HG03354 (cell line): Measurements from ENCODE around the gene POU4F2.
"Not testable (repeated sequence)": the region's sequence is repeated elsewhere in the genome, so short reads cannot be mapped to it uniquely, and the experiment has no call there.

Experiments used
- ATAC-seq: cut with Tn5 transposase; IDR thresholded peaks from one replicate; pipeline ENCODE4 v1.9.1; 2021; ENCODE audit warnings: mild to moderate bottlenecking; ENCODE audit not compliant: unreplicated experiment, poor library complexity, severe bottlenecking

The POU4F2 gene

GRCh38 chr4:146650034-146650433, 11.3 kb downstream of the POU4F2 start:
- no peak for ATAC-seq

- ATAC-seq: no peak
These were observed 16.2 kb downstream of the POU4F2 start for GRCh38 chr4:146654687-146655520.

DNA sequence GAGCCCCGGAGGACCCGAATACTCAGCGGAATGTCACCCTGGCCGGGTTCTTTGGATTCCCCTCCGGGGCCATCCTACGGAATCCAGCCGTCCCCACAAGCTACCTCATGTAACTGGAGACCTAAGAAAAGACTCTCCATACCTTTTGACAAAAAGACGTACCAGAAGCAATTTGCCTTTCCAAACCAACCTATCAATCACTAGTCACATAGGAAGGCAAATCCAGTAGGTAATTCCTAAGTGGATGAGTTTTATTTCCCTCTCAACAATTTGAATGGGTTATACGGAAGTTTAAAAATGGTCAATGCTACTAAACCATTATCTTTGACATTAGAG, 16.8 kb downstream of the POU4F2 start:
- ATAC-seq: no peak

- no peak for ATAC-seq
These were observed 22.7 kb downstream of the POU4F2 start for GRCh38 chr4:146661367-146661766.

GRCh38 chr4:146663968-146664311, 25.2 kb downstream of the POU4F2 start:
- ATAC-seq: not testable (repeated sequence)

- ATAC-seq: no peak
These were observed 36.3 kb downstream of the POU4F2 start for GRCh38 chr4:146674829-146675570.
